PFSK-1 (cell line): ENCODE data around the gene TMOD4.

Experiments
- FOXP2 ChIP-seq: optimal IDR thresholded peaks from 2 replicates; pipeline ENCODE3; 2011; ENCODE audit warnings: borderline replicate concordance, control low read depth, inconsistent platforms; ENCODE audit not compliant: insufficient read depth; ENCODE audit errors: extremely low read length, extremely low read depth
- POLR2AphosphoS5 ChIP-seq: IDR thresholded peaks from 2 replicates; pipeline ENCODE4 v1.6.1; 2012; ENCODE audit warnings: low read depth, mild to moderate bottlenecking, control low read depth, low read length, moderate library complexity
- SIN3A ChIP-seq: IDR thresholded peaks from 2 replicates; pipeline ENCODE4 v1.6.1; 2012; ENCODE audit warnings: mild to moderate bottlenecking, low read length, moderate library complexity, borderline replicate concordance; ENCODE audit not compliant: insufficient read depth
- TAF1 ChIP-seq: IDR thresholded peaks from 2 replicates; pipeline ENCODE4 v1.6.1; 2012; ENCODE audit warnings: low read length, control low read depth, borderline replicate concordance; ENCODE audit not compliant: insufficient read depth
- TF ChIP-seq, protein P1 (sequence below), 2 experiments: IDR thresholded peaks; 2 replicates each; pipeline versions ENCODE4 v1.6.1 to v1.8.0; 2011 to 2012; ENCODE audit warnings: low read depth in 2 of 2, low read length in 2 of 2, control low read depth in 1 of 2, inconsistent platforms in 1 of 2, mild to moderate bottlenecking in 1 of 2, moderate library complexity in 1 of 2; ENCODE audit not compliant: insufficient read depth in 1 of 2

DNA sequence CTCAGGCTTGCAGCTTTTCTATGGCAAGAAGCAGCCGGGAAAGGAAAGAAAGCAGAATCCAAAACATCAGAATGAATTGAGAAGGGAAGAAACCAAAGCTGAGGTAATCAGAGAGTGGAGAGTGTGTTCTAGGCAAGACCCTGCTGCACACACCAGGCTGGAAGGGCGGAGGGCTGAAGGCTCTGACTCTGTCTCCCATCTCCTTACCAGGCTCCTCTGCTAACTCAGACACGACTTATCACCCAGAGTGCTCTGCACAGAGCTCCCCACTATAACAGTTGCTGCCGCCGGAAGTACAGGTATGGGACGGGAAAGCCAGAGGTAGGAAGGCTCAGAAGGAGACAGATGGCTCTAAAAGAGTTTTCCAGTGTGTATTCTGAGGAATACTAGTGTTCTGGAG is 8.7 kb downstream of the TMOD4 start:
- TF ChIP-seq, protein P1, sequence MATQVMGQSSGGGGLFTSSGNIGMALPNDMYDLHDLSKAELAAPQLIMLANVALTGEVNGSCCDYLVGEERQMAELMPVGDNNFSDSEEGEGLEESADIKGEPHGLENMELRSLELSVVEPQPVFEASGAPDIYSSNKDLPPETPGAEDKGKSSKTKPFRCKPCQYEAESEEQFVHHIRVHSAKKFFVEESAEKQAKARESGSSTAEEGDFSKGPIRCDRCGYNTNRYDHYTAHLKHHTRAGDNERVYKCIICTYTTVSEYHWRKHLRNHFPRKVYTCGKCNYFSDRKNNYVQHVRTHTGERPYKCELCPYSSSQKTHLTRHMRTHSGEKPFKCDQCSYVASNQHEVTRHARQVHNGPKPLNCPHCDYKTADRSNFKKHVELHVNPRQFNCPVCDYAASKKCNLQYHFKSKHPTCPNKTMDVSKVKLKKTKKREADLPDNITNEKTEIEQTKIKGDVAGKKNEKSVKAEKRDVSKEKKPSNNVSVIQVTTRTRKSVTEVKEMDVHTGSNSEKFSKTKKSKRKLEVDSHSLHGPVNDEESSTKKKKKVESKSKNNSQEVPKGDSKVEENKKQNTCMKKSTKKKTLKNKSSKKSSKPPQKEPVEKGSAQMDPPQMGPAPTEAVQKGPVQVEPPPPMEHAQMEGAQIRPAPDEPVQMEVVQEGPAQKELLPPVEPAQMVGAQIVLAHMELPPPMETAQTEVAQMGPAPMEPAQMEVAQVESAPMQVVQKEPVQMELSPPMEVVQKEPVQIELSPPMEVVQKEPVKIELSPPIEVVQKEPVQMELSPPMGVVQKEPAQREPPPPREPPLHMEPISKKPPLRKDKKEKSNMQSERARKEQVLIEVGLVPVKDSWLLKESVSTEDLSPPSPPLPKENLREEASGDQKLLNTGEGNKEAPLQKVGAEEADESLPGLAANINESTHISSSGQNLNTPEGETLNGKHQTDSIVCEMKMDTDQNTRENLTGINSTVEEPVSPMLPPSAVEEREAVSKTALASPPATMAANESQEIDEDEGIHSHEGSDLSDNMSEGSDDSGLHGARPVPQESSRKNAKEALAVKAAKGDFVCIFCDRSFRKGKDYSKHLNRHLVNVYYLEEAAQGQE (IDR thresholded peaks at IDR 0.05; ENCODE audit: insufficient read depth in 1 of 2, low read depth in 2 of 2, low read length in 2 of 2) = no peak
- TF ChIP-seq POLR2AphosphoS5 (no peak), TAF1 (no peak), FOXP2 (no peak), SIN3A (no peak)
